PC-3 (cell line): ENCODE measurements around the gene DNM3. TPM values are rescaled to one million over a fixed set of nuclear protein-coding genes. Genes with fewer than 3 reads are reported as not detected.

Experiments used
- ATAC-seq: fragments of 200-7000 bp; cut with Tn5 transposase; 2 replicates; pipeline ENCODE4 v1.9.1; 2020; ENCODE audit warnings: mild to moderate bottlenecking, moderate library complexity
- BruUV-seq: library from RNA; stranded (reverse); fragments of 400-500 nt; replicated peaks from 2 replicates; lab custom pipeline; 2021; lab: Mats Ljungman, UMichigan
- CTCF ChIA-PET: fragments of 300-600 bp; sonication (Branson Sonifier 250); formaldehyde crosslinking; loops from one replicate; lab custom pipeline; 2022; ENCODE audit warnings: antibody characterized with exemption; lab: Charles Lee
- POLR2A ChIA-PET: fragments of 300-600 bp; sonication (Branson Sonifier 250); formaldehyde crosslinking; loops from one replicate; lab custom pipeline; 2022; ENCODE audit warnings: antibody characterized with exemption; ENCODE audit not compliant: unreplicated experiment; lab: Charles Lee
- DNase-seq: peaks from one replicate; pipeline ENCODE4 v3.0.0-alpha.2; 2015
- H2AFZ ChIP-seq: fragments of 300-600 bp; sonication (generic); 2 replicates; pipeline ENCODE4 v1.6.0; 2016; ENCODE audit warnings: antibody characterized with exemption, low read length
- H3F3A ChIP-seq: fragments of 300-600 bp; sonication (generic); one replicate; pipeline ENCODE4 v1.6.0; 2017; ENCODE audit warnings: antibody characterized with exemption, low read length, control low read depth, mild to moderate bottlenecking; ENCODE audit not compliant: unreplicated experiment
- H3K27ac ChIP-seq: fragments of 300-600 bp; sonication (generic); 2 replicates; pipeline ENCODE4 v1.5.1; 2016; ENCODE audit warnings: mild to moderate bottlenecking, low read length
- H3K27me3 ChIP-seq: fragments of 300-600 bp; sonication (generic); 2 replicates; pipeline ENCODE4 v1.6.1; 2016; ENCODE audit warnings: low read length, mixed read lengths
- H3K36me3 ChIP-seq: fragments of 300-600 bp; sonication (generic); 2 replicates; pipeline ENCODE4 v1.6.1; 2016; ENCODE audit warnings: low read depth, mixed run types, low read length, mixed read lengths
- H3K4me1 ChIP-seq: fragments of 300-600 bp; sonication (generic); 2 replicates; pipeline ENCODE4 v1.5.1; 2016; ENCODE audit warnings: low read length; ENCODE audit not compliant: insufficient read depth
- H3K4me2 ChIP-seq: fragments of 300-600 bp; sonication (generic); 2 replicates; pipeline ENCODE4 v1.6.0; 2016; ENCODE audit warnings: low read length
- H3K4me3 ChIP-seq: fragments of 300-600 bp; sonication (generic); 2 replicates; pipeline ENCODE4 v1.5.1; 2016; ENCODE audit warnings: mild to moderate bottlenecking, low read length, mixed read lengths
- H3K79me2 ChIP-seq: fragments of 300-600 bp; sonication (generic); 2 replicates; pipeline ENCODE4 v1.6.1; 2017; ENCODE audit warnings: low read length, mixed read lengths
- H3K9ac ChIP-seq: fragments of 300-600 bp; sonication (generic); 2 replicates; pipeline ENCODE4 v1.6.0; 2016; ENCODE audit warnings: mild to moderate bottlenecking, low read length
- H3K9me2 ChIP-seq: fragments of 300-600 bp; sonication (generic); replicated peaks from 2 replicates; pipeline ENCODE4 v1.6.1; 2016; ENCODE audit warnings: mixed run types, low read length, mixed read lengths
- H3K9me3 ChIP-seq: fragments of 300-600 bp; sonication (generic); 2 replicates; pipeline ENCODE4 v1.6.1; 2016; ENCODE audit warnings: low read length, mixed read lengths
- H4K20me1 ChIP-seq: fragments of 300-600 bp; sonication (generic); 2 replicates; pipeline ENCODE4 v1.6.1; 2016; ENCODE audit warnings: low read length, mixed read lengths
- CTCF ChIP-seq: fragments of 300-600 bp; sonication (generic); conservative IDR thresholded peaks from 2 replicates; pipeline ENCODE4 v1.5.1; 2017; ENCODE audit warnings: antibody characterized with exemption, low read depth, mild to moderate bottlenecking, low read length
- EZH2 ChIP-seq: fragments of 300-600 bp; sonication (generic); IDR thresholded peaks from one replicate; pipeline ENCODE4 v1.6.1; 2017; ENCODE audit warnings: antibody characterized with exemption, mild to moderate bottlenecking, low read length; ENCODE audit not compliant: unreplicated experiment
- EZH2phosphoT487 ChIP-seq: fragments of 300-600 bp; sonication (generic); IDR thresholded peaks from 2 replicates; pipeline ENCODE4 v1.6.1; 2018; ENCODE audit warnings: mild to moderate bottlenecking, antibody characterized with exemption, low read length, borderline replicate concordance
- intact Hi-C: fragments of 100-400 bp; cut with micrococcal nuclease; formaldehyde crosslinking; loops from 2 replicates; pipeline ENCODE4 v1.9.0; 2023
- total RNA-seq: library from RNA; depleted of rRNA; stranded (reverse); fragments of >200 nt; gene quantifications from 2 replicates; pipeline ENCODE4 v1.2.3, GENCODE V29; 2014

The DNM3 gene
- total RNA-seq, 1 experiment from 2014 or later, result 0.98 TPM

- ChIA-PET CTCF (no interaction called here), POLR2A (no interaction called here)
- Histone ChIP-seq H3K9ac (no peak overlapping the region), H2AFZ (no peak overlapping the region), H3K9me3 (no peaks in the 10 kb centered on the region), H3K4me3 (no peak overlapping the region), H3K9me2 (0 out of 2 replicates have a peak, but pooled peaks cover 3% of the 10 kb centered on the region), H3K4me2 (no peak overlapping the region), H3K27ac (no peak overlapping the region), H3K79me2 (no peaks in the 10 kb centered on the region), H3F3A (no peaks in the 10 kb centered on the region), H3K4me1 (no peaks in the 10 kb centered on the region), H3K36me3 (no peaks in the 10 kb centered on the region), H3K27me3 (no peaks in the 10 kb centered on the region; the same call in 1 of the 2 replicates), H4K20me1 (no peaks in the 10 kb centered on the region)
- ATAC-seq (no peak), DNase-seq (no peak)
- intact Hi-C loops, result no loop called here
- no peak for TF ChIP-seq CTCF
- TF ChIP-seq EZH2phosphoT487, result no peak
- TF ChIP-seq EZH2, result no peak
- no TSS peak for BruUV-seq
Observed at GRCh38 chr1:172107316-172107975, 266.1 kb downstream of the DNM3 start.

DNA sequence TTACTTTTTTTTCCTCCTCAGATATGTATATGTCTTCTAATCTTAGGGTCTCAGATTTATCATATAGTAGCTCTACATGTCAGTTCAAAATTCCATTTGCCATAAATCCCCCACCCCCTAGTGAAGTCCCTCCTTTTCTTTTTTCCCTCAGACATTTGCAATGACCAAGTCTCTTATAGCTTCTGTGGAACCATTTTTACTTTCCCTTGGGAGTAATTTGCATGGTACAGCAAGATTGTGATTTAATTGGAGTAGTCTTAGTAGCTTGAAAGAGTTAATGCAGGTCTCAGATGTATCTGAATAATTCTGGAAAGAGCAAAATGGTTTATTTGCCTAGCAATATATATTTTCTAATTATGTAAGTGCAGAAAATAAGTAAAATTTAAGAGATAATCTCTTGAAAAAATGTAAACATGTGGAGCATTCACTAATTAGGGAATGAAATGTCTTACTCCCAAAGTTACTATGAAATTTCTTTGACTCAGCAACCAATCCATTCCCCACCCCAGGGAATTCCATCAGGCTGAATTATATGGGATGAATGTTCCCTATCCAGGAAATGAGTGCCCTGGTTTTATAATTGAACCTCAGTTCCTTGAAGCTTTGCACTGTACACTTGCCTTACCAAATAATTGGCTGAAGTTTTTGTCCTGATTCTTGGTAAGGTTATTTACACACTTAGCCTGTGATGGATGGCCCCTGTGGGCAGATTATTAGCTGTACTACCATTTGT lies 267.0 kb downstream of the DNM3 start:
- no TSS peak for BruUV-seq
- Histone ChIP-seq H3K36me3 (no peaks in the 10 kb centered on the region), H3K4me3 (no peak overlapping the region), H3K9me2 (0 out of 2 replicates have a peak, but pooled peaks cover 3% of the 10 kb centered on the region), H3F3A (no peaks in the 10 kb centered on the region), H2AFZ (no peak overlapping the region), H4K20me1 (no peaks in the 10 kb centered on the region), H3K4me1 (no peaks in the 10 kb centered on the region), H3K27me3 (no peaks in the 10 kb centered on the region; the same call in 1 of the 2 replicates), H3K27ac (no peak overlapping the region), H3K9me3 (no peaks in the 10 kb centered on the region), H3K4me2 (no peak overlapping the region), H3K9ac (no peak overlapping the region), H3K79me2 (no peaks in the 10 kb centered on the region)
- peak; percentile 61 for ATAC-seq
- DNase-seq, result peak; percentile 43
- intact Hi-C loops, result no loop called here
- POLR2A ChIA-PET, result no interaction called here
- TF ChIP-seq EZH2phosphoT487, result no peak
- TF ChIP-seq CTCF, result no peak
- no peak for TF ChIP-seq EZH2
- CTCF ChIA-PET, result no interaction called here

DNA sequence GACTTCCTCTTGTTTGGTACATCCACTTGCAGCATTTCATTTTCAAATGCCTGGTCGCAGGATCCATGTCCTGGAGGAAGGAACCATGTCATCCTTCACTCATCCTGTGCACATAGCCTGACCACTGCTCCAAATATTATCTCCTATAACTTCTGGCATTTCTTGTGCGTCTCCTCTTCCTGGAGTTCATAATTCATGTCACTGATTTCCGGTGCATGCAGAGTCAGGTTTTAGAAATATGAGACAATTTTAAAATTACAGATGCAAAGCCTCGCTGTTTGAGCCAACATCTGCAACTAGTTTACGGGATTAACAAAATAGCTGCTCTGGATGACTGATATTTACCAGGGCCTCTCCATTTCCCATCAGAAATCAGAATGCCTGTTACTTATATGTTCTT lies 268.1 kb downstream of the DNM3 start:
- BruUV-seq, result no TSS peak
- TF ChIP-seq EZH2phosphoT487 (no peak), EZH2 (no peak), CTCF (no peak)
- no peaks in the 10 kb centered on the region for H3K79me2 ChIP-seq
- no peak overlapping the region for H3K9ac ChIP-seq
- H4K20me1 ChIP-seq, result no peaks in the 10 kb centered on the region
- H3K4me3 ChIP-seq, result no peak overlapping the region
- H3K9me3 ChIP-seq, result no peaks in the 10 kb centered on the region
- no peaks in the 10 kb centered on the region; the same call in 1 of the 2 replicates for H3K27me3 ChIP-seq
- ATAC-seq, result no peak; the same call in 1 of the 2 replicates
- H3K9me2 ChIP-seq, result 0 out of 2 replicates have a peak, but pooled peaks cover 3% of the 10 kb centered on the region
- intact Hi-C loops, result no loop called here
- H3K27ac ChIP-seq, result no peak overlapping the region
- DNase-seq, result no peak
- H3K36me3 ChIP-seq, result no peaks in the 10 kb centered on the region
- no peak overlapping the region for H2AFZ ChIP-seq
- POLR2A ChIA-PET, result no interaction called here
- H3K4me2 ChIP-seq, result no peak overlapping the region
- CTCF ChIA-PET, result interaction anchor here (0.6 kb wide), 1 partner anchor 702 kb away, joined by 3 read pairs; no protein-coding TSS in a partner anchor
- H3K4me1 ChIP-seq, result no peaks in the 10 kb centered on the region
- no peaks in the 10 kb centered on the region for H3F3A ChIP-seq
